GM13976 (cell line): ENCODE results near the gene NFIA.

ENCODE experiments used
- DNase-seq: peaks from one replicate; pipeline ENCODE4 v3.0.0; 2012; ENCODE audit warnings: low spot score
- CTCF ChIP-seq: IDR thresholded peaks from 2 replicates; pipeline ENCODE4 v1.5.1; 2012; ENCODE audit warnings: borderline replicate concordance, mild to moderate bottlenecking; ENCODE audit not compliant: insufficient read depth; ENCODE audit errors: extremely low read depth, missing control alignments, control extremely low read depth
- in situ Hi-C: fragments of 300-500 bp; cut with MboI; formaldehyde crosslinking; loops from one replicate; pipeline ENCODE4 v1.12.0; 2022; ENCODE audit warnings: low sequenced_read_pairs, mixed read lengths, inconsistent platforms; ENCODE audit not compliant: unreplicated experiment

Gene NFIA

GRCh38 chr1:61111084-61112004 is 29.0 kb downstream of the NFIA start:
- no peak for DNase-seq
- in situ Hi-C loops, result no loop called here
- TF ChIP-seq CTCF, result no peak

- no peak for DNase-seq
- in situ Hi-C loops, result no loop called here
- TF ChIP-seq CTCF, result no peak
These were observed 32.0 kb downstream of the NFIA start for GRCh38 chr1:61114178-61114870.

DNA sequence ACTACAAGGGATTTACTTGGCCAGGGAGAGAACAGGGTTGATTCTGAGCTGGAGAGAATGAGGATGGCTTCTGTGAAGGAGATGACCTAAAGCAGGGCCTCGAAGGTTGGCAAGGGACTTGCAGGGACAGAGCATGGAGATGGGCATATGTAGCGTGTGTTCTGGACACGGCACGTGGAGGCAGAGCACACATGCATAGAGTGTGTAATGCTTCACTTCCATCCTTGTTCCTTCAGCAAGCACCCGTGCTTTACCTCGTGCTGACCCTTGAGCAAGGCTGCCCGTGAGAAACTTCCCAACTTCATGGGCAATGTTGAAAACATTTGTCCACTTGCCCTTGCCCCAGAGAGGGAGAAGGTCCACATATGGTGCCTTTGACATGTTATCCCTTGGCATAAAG is 33.1 kb downstream of the NFIA start:
- in situ Hi-C loops, result no loop called here
- TF ChIP-seq CTCF, result no peak
- no peak for DNase-seq

DNA sequence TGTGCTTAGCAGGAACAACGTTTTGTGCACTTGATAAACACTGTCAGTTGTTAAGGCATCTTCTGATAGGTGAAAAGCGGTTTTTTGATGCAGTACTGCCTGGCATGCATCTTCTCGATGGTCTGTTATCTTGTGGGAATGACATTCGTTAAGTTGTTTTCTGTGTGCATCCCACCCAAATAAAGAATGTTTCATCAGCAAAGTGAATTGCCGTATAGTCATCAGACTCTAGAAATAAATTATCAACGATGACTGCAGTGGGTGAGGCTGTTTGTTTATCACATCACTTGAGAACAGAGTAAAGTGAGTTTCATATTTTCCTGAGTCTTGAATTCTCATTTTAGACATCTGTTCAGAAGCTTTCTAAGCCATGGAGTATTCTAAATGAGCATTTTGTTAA is 34.1 kb downstream of the NFIA start:
- in situ Hi-C loops, result no loop called here
- TF ChIP-seq CTCF, result no peak
- no peak for DNase-seq

- no peak for TF ChIP-seq CTCF
- in situ Hi-C loops, result no loop called here
- DNase-seq, result no peak
These were observed 34.9 kb downstream of the NFIA start for GRCh38 chr1:61117283-61117682.

DNA sequence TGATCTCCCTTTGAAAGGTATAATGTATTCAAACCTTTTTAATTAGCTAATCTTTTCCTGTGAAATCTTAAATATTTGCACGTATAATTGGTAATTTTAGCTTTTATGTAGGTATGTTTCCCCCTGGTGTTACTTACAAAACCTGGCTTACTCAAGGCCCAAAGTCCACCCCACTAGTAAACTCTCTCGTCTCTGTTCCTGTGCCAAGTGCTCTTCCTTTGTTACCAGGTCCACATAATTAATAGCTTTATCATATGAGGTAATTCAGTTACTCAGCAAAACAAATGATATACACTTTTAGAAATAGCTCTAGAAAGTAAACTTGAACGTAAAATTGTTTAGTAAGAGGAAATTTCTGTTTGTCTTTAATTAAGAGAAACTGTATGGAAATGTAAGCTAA is 36.7 kb downstream of the NFIA start:
- in situ Hi-C loops, result no loop called here
- no peak for DNase-seq

More for the DNA sequence above, 36.7 kb downstream of the NFIA start:
- TF ChIP-seq CTCF, result no peak
